Endothelial cell of umbilical vein (primary cell): ENCODE data around the gene ARHGAP42. TPM values are rescaled to one million over a fixed set of nuclear protein-coding genes. Genes with fewer than 3 reads are reported as not detected.

Source experiments
- BruUV-seq: library from RNA; stranded (reverse); fragments of 400-500 nt; replicated peaks from 2 replicates; lab custom pipeline; 2021; lab: Mats Ljungman, UMichigan
- CTCF ChIA-PET: fragments of 300-600, 350-600 bp; sonication (Branson Sonifier 250); formaldehyde crosslinking; loops from one replicate; lab custom pipeline; 2021; ENCODE audit warnings: antibody characterized with exemption, inconsistent platforms; lab: Charles Lee
- POLR2A ChIA-PET: fragments of 300-600, 350-600 bp; sonication (Branson Sonifier 250); formaldehyde crosslinking; loops from one replicate; lab custom pipeline; 2021; ENCODE audit warnings: antibody characterized with exemption, inconsistent platforms; lab: Charles Lee
- DNase-seq: peaks from one replicate; pipeline ENCODE4 v3.0.0-alpha.2; 2011; ENCODE audit warnings: low read depth, low spot score
- FAIRE-seq: peaks from 2 replicates; lab custom pipeline; 2011; peaks lifted over from hg19 to GRCh38; lab: Jason Lieb, UNC
- H2AFZ ChIP-seq: 2 replicates; pipeline ENCODE4 v1.6.0; 2012; ENCODE audit warnings: low read depth, low read length, control low read depth, inconsistent platforms
- H3K27ac ChIP-seq: 2 replicates; pipeline ENCODE4 v1.5.1; 2011; ENCODE audit warnings: low read depth, mild to moderate bottlenecking, control low read depth, low read length, moderate library complexity; ENCODE audit not compliant: insufficient read depth
- H3K27me3 ChIP-seq, 2 experiments: 2 replicates each; pipeline versions ENCODE4 v1.6.0 to v1.6.1; 2011; ENCODE audit warnings: low read length in 2 of 2, mixed read lengths in 1 of 2; ENCODE audit not compliant: control insufficient read depth in 2 of 2, insufficient read depth in 2 of 2
- H3K36me3 ChIP-seq, 2 experiments: 2 replicates in 1 of 2; 3 replicates in 1 of 2; pipeline ENCODE4 v1.5.1; 2011; ENCODE audit warnings: low read length in 2 of 2, mild to moderate bottlenecking in 1 of 2, moderate library complexity in 1 of 2; ENCODE audit not compliant: control insufficient read depth in 2 of 2, insufficient read depth in 2 of 2; ENCODE audit errors: extremely low read depth in 1 of 2
- H3K4me1 ChIP-seq: 3 replicates; pipeline ENCODE4 v1.5.1; 2011; ENCODE audit warnings: mild to moderate bottlenecking, low read length; ENCODE audit not compliant: control insufficient read depth, insufficient read depth; ENCODE audit errors: extremely low read depth
- H3K4me2 ChIP-seq: 2 replicates; pipeline ENCODE4 v1.6.1; 2011; ENCODE audit warnings: low read length, control low read depth, mixed read lengths; ENCODE audit not compliant: insufficient read depth
- H3K4me3 ChIP-seq, 3 experiments: fragments of 200-600 bp in 1 of 3; sonication (generic), shearing (Covaris generic) in 1 of 3; replicated peaks in 1 of 3; 2 replicates each; pipeline ENCODE4 v1.5.1; 2011 to 2016; ENCODE audit warnings: control low read depth in 3 of 3, low read length in 3 of 3, mild to moderate bottlenecking in 2 of 3, inconsistent platforms in 1 of 3, low read depth in 1 of 3, moderate library complexity in 1 of 3; ENCODE audit not compliant: insufficient read depth in 1 of 3
- H3K79me2 ChIP-seq: 2 replicates; pipeline ENCODE4 v1.6.0; 2012; ENCODE audit warnings: low read length, inconsistent platforms; ENCODE audit not compliant: control insufficient read depth, insufficient read depth
- H3K9ac ChIP-seq: replicated peaks from 2 replicates; pipeline ENCODE3; 2011; ENCODE audit warnings: low read length, control low read depth; ENCODE audit not compliant: insufficient read depth; ENCODE audit errors: extremely low read depth
- H3K9me1 ChIP-seq: replicated peaks from 3 replicates; pipeline ENCODE4 v1.6.0; 2011; ENCODE audit warnings: mild to moderate bottlenecking, low read length; ENCODE audit not compliant: control insufficient read depth, insufficient read depth; ENCODE audit errors: extremely low read depth
- H3K9me3 ChIP-seq: replicated peaks from 2 replicates; pipeline ENCODE4 v1.5.1; 2012; ENCODE audit warnings: low read length, inconsistent platforms; ENCODE audit not compliant: control insufficient read depth, insufficient read depth
- H4K20me1 ChIP-seq: replicated peaks from 2 replicates; pipeline ENCODE3; 2011; ENCODE audit warnings: mild to moderate bottlenecking, low read length; ENCODE audit not compliant: control insufficient read depth, insufficient read depth; ENCODE audit errors: extremely low read depth
- EZH2 ChIP-seq: IDR thresholded peaks from 2 replicates; pipeline ENCODE4 v1.6.1; 2012; ENCODE audit warnings: borderline replicate concordance, low read depth, mild to moderate bottlenecking, moderate library complexity, low read length, inconsistent platforms; ENCODE audit not compliant: severe bottlenecking
- FOS ChIP-seq: IDR thresholded peaks from 2 replicates; pipeline ENCODE4 v1.6.1; 2011; ENCODE audit warnings: mild to moderate bottlenecking, low read length, moderate library complexity, borderline replicate concordance; ENCODE audit not compliant: insufficient read depth
- GATA2 ChIP-seq: IDR thresholded peaks from 2 replicates; pipeline ENCODE4 v1.7.0; 2011; ENCODE audit warnings: low read depth, mild to moderate bottlenecking, moderate library complexity, mixed read lengths, low read length; ENCODE audit not compliant: insufficient read length, insufficient read depth
- JUN ChIP-seq: IDR thresholded peaks from 2 replicates; pipeline ENCODE4 v1.6.1; 2011; ENCODE audit warnings: borderline replicate concordance, low read depth; ENCODE audit not compliant: insufficient read length, insufficient read depth
- MYC ChIP-seq: IDR thresholded peaks from one replicate; pipeline ENCODE4 v1.6.1; 2011; ENCODE audit warnings: mild to moderate bottlenecking, low read depth, low read length
- POLR2A ChIP-seq: IDR thresholded peaks from 2 replicates; pipeline ENCODE4 v1.6.1; 2012; ENCODE audit warnings: low read depth, mild to moderate bottlenecking, control low read depth, low read length
- POLR2AphosphoS5 ChIP-seq: IDR thresholded peaks from 2 replicates; pipeline ENCODE4 v1.6.1; 2012; ENCODE audit warnings: low read depth, mild to moderate bottlenecking, control low read depth, low read length, moderate library complexity; ENCODE audit not compliant: insufficient read depth
- dilution Hi-C: fragments of 300-500 bp; cut with MboI; formaldehyde crosslinking; loops from one replicate; pipeline ENCODE4 v1.15.0; 2019; ENCODE audit warnings: low sequenced_read_pairs; ENCODE audit not compliant: extremely low pct_ligation_motif_present
- intact Hi-C: fragments of 100-400 bp; cut with micrococcal nuclease; formaldehyde crosslinking; loops from one replicate; pipeline ENCODE4 v1.10.0; 2022
- polyA plus RNA-seq, 4 experiments: library from polyadenylated mRNA; depleted of rRNA in 3 of 4; stranded (reverse) in 3 of 4; unstranded in 1 of 4; fragments of >200 nt; gene quantifications; 2 replicates each; pipeline versions ENCODE4 v1.2.1 to v1.2.3, GENCODE V29; 2011 to 2012; ENCODE audit warnings: missing spikeins in 1 of 4
- total RNA-seq: library from RNA; stranded (reverse); gene quantifications from 2 replicates; pipeline ENCODE4 v1.2.3, GENCODE V29; 2021
- TF ChIP-seq, protein P1 (sequence below), 2 donors: IDR thresholded peaks; 1 replicate in 1 of 2; 2 replicates in 1 of 2; pipeline ENCODE4 v1.5.1; 2011; ENCODE audit warnings: low read length in 2 of 2, mild to moderate bottlenecking in 2 of 2, moderate library complexity in 2 of 2, control low read depth in 1 of 2, inconsistent platforms in 1 of 2, low read depth in 1 of 2; ENCODE audit not compliant: insufficient read depth in 1 of 2; ENCODE audit errors: extremely low read depth in 1 of 2
- TF ChIP-seq, protein P2 (sequence below): IDR thresholded peaks from 2 replicates; pipeline ENCODE4 v1.6.1; 2011; ENCODE audit not compliant: insufficient read depth, insufficient read length

ARHGAP42 gene
- total and polyA plus RNA-seq, 2 donors (not counting 3 experiments of a cell fraction or from before 2014, with no cell fraction given): 1.8 to 2.4 TPM

DNA sequence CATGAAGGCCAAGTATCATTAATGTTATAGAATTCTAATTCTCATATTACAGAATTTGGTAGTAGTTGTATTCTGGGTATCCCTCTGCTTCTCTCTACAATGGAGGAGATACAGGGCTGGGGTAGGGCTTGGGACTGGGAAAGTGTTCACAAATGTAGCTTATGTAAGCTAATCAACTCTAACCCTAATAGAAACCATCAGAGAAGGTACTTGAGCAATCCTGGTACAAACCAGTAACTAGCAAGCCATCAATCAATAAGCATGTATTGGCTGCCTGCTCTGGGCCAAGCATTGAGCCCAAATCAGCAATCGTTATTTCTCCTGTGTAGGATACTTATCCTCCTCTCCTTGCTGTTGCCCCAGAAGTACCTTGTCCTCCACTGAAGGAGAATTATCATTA lies 268.2 kb downstream of the ARHGAP42 start:
- dilution Hi-C loops: no loop called here
- no peaks in the 10 kb centered on the region for H3K4me1 ChIP-seq
- no peak overlapping the region for H2AFZ ChIP-seq
- no peaks in the 10 kb centered on the region for H3K9me1 ChIP-seq
- FAIRE-seq: no peak
- H3K79me2 ChIP-seq: no peaks in the 10 kb centered on the region
- H4K20me1 ChIP-seq: no peaks in the 10 kb centered on the region
- intact Hi-C loops: no loop called here
- H3K4me3 ChIP-seq: no peak overlapping the region
- H3K9ac ChIP-seq: no peak overlapping the region
- no peak overlapping the region for H3K4me2 ChIP-seq
- DNase-seq: no peak
- no peaks in the 10 kb centered on the region for H3K36me3 ChIP-seq
- no peak overlapping the region for H3K27ac ChIP-seq
- H3K9me3 ChIP-seq: no peaks in the 10 kb centered on the region
- ChIA-PET POLR2A (no interaction called here), CTCF (no interaction called here)
- no peak for TF ChIP-seq EZH2
- no peak for TF ChIP-seq POLR2A
- TF ChIP-seq JUN: no peak
- no peak for TF ChIP-seq GATA2
- TF ChIP-seq POLR2AphosphoS5: no peak
- TF ChIP-seq, protein P1, sequence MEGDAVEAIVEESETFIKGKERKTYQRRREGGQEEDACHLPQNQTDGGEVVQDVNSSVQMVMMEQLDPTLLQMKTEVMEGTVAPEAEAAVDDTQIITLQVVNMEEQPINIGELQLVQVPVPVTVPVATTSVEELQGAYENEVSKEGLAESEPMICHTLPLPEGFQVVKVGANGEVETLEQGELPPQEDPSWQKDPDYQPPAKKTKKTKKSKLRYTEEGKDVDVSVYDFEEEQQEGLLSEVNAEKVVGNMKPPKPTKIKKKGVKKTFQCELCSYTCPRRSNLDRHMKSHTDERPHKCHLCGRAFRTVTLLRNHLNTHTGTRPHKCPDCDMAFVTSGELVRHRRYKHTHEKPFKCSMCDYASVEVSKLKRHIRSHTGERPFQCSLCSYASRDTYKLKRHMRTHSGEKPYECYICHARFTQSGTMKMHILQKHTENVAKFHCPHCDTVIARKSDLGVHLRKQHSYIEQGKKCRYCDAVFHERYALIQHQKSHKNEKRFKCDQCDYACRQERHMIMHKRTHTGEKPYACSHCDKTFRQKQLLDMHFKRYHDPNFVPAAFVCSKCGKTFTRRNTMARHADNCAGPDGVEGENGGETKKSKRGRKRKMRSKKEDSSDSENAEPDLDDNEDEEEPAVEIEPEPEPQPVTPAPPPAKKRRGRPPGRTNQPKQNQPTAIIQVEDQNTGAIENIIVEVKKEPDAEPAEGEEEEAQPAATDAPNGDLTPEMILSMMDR (IDR thresholded peaks at IDR 0.05; ENCODE audit: extremely low read depth in 1 of 2, insufficient read depth in 1 of 2, low read depth in 1 of 2, low read length in 2 of 2): no peak
- no peak for TF ChIP-seq MYC
- TF ChIP-seq FOS: no peak
- TF ChIP-seq, protein P2, sequence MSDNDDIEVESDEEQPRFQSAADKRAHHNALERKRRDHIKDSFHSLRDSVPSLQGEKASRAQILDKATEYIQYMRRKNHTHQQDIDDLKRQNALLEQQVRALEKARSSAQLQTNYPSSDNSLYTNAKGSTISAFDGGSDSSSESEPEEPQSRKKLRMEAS: no peak
- no peaks in the 10 kb centered on the region for H3K27me3 ChIP-seq
- no TSS peak for BruUV-seq
